Adrenal gland (tissue), 5 donors: ENCODE measurements around the gene AUTS2.

Experiments used
- CTCF ChIP-seq, 6 experiments: fragments of 450-650 bp in 4 of 6; fragments of 200-600 bp in 2 of 6; sonication (generic) in 1 of 6; IDR thresholded peaks; 1 replicate in 5 of 6; 2 replicates in 1 of 6; pipeline versions ENCODE4 v1.5.1 to v1.8.0; 2016 to 2021; ENCODE audit warnings: antibody characterized with exemption in 6 of 6, mild to moderate bottlenecking in 2 of 6, moderate library complexity in 1 of 6
- POLR2A ChIP-seq, 2 donors: fragments of 450-650 bp; IDR thresholded peaks; one replicate each; pipeline ENCODE4 v1.6.1; 2017; ENCODE audit warnings: antibody characterized with exemption in 2 of 2, mild to moderate bottlenecking in 2 of 2, moderate library complexity in 1 of 2
- donor health status: DM: no; HTN: no; CAD: no.

DNA sequence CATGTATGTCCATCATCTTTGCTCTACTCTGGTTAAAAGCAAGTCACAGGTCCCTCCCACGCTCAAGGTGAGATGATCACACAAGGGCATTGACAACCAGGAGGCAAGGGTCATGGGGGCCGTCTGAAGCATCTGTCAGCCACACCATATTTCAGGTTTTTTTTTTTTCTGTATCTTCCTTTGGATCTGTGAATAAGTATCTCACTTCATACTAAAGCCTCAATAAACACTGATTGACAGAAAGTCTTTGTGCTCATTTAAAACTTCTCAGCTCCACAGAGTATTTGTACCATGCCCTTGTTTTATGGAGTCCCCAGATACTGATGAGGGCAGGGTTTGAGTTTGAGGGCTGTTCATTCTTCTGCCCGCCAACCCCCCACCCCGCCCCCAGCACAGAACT is 45.0 kb downstream of the AUTS2 start:
- TF ChIP-seq CTCF (IDR thresholded peaks at IDR 0.05) = no peak
- TF ChIP-seq POLR2A (IDR thresholded peaks at IDR 0.05) = no peak
